Ascending aorta (tissue), 2 donors: ENCODE measurements around the gene RACGAP1. TPM values are rescaled to one million over a fixed set of nuclear protein-coding genes. Genes with fewer than 3 reads are reported as not detected.

Source experiments
- DNase-seq, 2 donors: peaks; one replicate each; pipeline ENCODE4 v3.0.0-alpha.2; 2019; ENCODE audit warnings: low spot score in 2 of 2
- H3K27ac ChIP-seq, 2 donors: fragments of 200-600 bp; sonication (generic); one replicate each; pipeline ENCODE4 v1.5.1; 2016 to 2017; ENCODE audit warnings: mild to moderate bottlenecking in 1 of 2
- H3K27me3 ChIP-seq: fragments of 200-600 bp; sonication (generic); one replicate; pipeline ENCODE4 v1.5.1; 2017
- H3K36me3 ChIP-seq, 2 donors: fragments of 200-600 bp; sonication (generic); one replicate each; pipeline ENCODE4 v1.5.1; 2016
- H3K4me1 ChIP-seq, 2 donors: fragments of 200-600 bp; sonication (generic); one replicate each; pipeline ENCODE4 v1.5.1; 2016 to 2017; ENCODE audit warnings: mild to moderate bottlenecking in 1 of 2
- H3K4me3 ChIP-seq, 2 donors: fragments of 200-600 bp; sonication (generic); one replicate each; pipeline ENCODE4 v1.5.1; 2016 to 2017; ENCODE audit warnings: mild to moderate bottlenecking in 1 of 2
- H3K9me3 ChIP-seq, 2 donors: fragments of 200-600 bp; sonication (generic); one replicate each; pipeline ENCODE4 v1.5.1; 2016
- intact Hi-C: fragments of 100-400 bp; cut with DNase I; formaldehyde crosslinking; loops from one replicate; pipeline ENCODE4 v1.15.1; 2023
- total RNA-seq: library from RNA; depleted of rRNA; stranded (reverse); fragments of >200 nt; gene quantifications from one replicate; pipeline ENCODE4 v1.1.0, GENCODE V29; 2016
- TF ChIP-seq, protein P1 (sequence below), 3 experiments: fragments of 200-600 bp in 2 of 3; fragments of 450-650 bp in 1 of 3; sonication (generic) in 2 of 3; IDR thresholded peaks; one replicate each; pipeline ENCODE4 v1.5.1; 2016 to 2019; ENCODE audit warnings: antibody characterized with exemption in 3 of 3, mild to moderate bottlenecking in 1 of 3, moderate library complexity in 1 of 3

RACGAP1 gene
- total RNA-seq, 1 donor from 2014 or later, result 5.1 TPM

DNA sequence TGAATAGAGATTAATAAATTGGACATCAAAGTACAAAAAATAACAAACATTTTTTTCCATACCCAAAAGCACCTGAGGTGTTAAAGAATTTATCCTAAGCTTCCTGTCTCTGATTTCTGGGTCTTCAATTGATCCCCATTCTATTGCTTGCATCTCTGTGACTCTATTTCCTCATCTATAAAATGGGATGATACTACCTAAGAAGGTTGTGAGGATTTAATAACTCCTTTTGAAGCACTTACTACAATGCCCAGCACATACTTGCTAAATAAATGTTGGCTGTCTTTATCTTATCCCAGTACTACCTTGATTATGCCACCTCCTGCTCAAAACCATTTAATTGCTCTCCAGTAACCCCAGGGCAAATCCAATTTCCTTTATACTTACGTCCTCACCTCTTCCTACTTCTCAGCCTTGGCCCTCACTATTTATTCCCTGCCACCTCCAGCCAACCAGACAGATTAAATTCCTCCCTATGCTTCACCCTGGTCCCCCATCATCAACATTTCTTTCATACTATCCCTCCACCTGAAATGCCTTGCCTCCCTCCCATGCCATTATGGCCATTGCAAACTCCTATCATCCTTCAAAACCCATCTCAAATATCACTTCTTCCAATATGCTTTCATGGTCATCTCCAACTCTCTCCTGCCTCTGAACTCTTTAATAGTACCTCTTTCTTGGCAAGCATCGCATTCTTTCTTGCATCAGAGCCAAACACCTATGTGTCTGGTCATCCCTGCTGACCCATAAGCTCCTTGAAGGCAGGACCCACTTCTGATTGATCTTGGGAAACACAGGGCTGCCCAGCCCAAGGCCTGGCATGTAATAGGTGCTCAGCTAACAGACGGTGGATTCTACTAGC is 24.2 kb upstream of the RACGAP1 start:
- H3K27me3 ChIP-seq, result no peaks in the 10 kb centered on the region
- peaks cover 0 to 3% of the 10 kb centered on the region in 2 donors for H3K4me1 ChIP-seq
- H3K27ac ChIP-seq, result no peak overlapping the region

DNA sequence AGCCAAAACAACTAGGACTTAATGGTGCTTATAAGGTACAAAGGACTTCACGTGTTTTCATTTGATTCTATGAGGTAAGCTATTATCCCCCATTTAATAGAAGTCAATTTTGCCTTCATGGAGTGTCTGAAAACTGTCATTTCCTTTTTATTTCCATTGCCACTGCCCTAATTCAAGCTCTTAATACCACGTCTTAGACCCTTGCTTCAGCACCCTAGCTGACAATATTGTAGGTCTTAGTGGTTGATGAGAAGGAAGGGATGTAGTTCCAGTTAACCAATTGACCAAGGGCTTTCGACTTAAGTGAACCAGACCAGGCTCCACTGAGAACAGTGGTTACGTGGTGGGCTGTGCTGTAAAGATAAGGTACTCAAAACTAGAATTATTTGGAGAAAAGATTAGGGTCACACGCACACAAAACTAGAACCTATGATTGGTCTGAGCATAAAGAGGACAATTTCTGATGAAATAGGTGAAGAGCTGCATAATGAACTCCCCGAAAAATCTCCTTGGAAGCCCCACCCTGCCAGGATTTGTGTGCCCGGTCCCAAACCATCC is 22.5 kb upstream of the RACGAP1 start:
- Histone ChIP-seq H3K36me3 (no peaks in the 10 kb centered on the region), H3K27ac (no peak overlapping the region), H3K4me3 (no peak overlapping the region), H3K9me3 (no peaks in the 10 kb centered on the region), H3K27me3 (no peaks in the 10 kb centered on the region), H3K4me1 (peaks cover 0 to 3% of the 10 kb centered on the region in 2 donors)
- intact Hi-C loops, result no loop called here
- no peak for DNase-seq
- TF ChIP-seq, protein P1, sequence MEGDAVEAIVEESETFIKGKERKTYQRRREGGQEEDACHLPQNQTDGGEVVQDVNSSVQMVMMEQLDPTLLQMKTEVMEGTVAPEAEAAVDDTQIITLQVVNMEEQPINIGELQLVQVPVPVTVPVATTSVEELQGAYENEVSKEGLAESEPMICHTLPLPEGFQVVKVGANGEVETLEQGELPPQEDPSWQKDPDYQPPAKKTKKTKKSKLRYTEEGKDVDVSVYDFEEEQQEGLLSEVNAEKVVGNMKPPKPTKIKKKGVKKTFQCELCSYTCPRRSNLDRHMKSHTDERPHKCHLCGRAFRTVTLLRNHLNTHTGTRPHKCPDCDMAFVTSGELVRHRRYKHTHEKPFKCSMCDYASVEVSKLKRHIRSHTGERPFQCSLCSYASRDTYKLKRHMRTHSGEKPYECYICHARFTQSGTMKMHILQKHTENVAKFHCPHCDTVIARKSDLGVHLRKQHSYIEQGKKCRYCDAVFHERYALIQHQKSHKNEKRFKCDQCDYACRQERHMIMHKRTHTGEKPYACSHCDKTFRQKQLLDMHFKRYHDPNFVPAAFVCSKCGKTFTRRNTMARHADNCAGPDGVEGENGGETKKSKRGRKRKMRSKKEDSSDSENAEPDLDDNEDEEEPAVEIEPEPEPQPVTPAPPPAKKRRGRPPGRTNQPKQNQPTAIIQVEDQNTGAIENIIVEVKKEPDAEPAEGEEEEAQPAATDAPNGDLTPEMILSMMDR (IDR thresholded peaks at IDR 0.05), result no peak

More for the DNA sequence above, 24.2 kb upstream of the RACGAP1 start:
- DNase-seq, result no peak
- Histone ChIP-seq H3K36me3 (no peaks in the 10 kb centered on the region), H3K9me3 (no peaks in the 10 kb centered on the region), H3K4me3 (no peak overlapping the region)
- TF ChIP-seq, protein P1 (IDR thresholded peaks at IDR 0.05), result no peak
- intact Hi-C loops, result no loop called here

DNA sequence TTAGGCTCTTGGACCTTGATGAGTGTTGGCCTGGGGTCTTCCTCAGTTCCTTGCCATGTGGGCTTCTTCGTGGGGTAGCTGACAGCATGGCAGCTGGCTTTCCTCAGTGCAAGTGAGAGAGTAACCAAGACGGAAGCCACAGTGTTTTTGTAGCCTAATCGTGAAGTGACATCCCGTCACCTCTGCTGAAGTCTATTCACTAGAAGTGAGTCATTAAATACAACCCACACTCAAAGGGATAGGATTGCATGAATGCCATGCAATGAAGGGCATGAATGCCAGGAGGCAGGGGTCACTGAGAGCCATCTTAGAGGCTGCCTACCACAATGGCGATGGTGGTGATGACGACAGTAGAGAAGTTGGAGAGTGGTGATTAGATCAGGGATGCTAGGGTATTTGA is 18.6 kb upstream of the RACGAP1 start:
- H3K27ac ChIP-seq, result no peak overlapping the region
- H3K36me3 ChIP-seq, result no peaks in the 10 kb centered on the region
- no peaks in the 10 kb centered on the region for H3K9me3 ChIP-seq
- H3K4me3 ChIP-seq, result no peak overlapping the region
- intact Hi-C loops, result no loop called here
- no peaks in the 10 kb centered on the region for H3K4me1 ChIP-seq
- H3K27me3 ChIP-seq, result no peaks in the 10 kb centered on the region
- DNase-seq, result no peak
- TF ChIP-seq, protein P1 (IDR thresholded peaks at IDR 0.05), result no peak

DNA sequence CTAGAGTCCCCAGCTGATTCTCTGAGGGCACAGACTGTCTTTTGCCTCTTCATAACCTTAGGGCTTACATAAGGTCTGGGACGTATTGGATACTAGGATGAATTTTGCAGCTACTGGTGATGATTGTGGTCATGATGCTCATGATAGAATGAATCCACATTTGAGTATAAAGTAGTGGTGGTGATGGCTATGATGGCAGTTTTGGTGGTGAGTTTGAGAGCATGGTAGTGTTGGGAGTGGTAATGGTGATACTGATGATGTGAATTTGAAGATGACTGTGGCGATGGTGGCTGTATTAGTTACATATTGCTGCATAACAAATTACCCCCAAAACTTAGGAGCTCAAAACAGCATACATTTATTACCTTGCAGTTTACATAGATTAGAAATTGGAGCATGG is 18.0 kb upstream of the RACGAP1 start:
- H3K4me3 ChIP-seq, result no peak overlapping the region
- no peaks in the 10 kb centered on the region for H3K9me3 ChIP-seq
- H3K36me3 ChIP-seq, result no peaks in the 10 kb centered on the region
- no peak for DNase-seq
- intact Hi-C loops, result no loop called here
- TF ChIP-seq, protein P1 (IDR thresholded peaks at IDR 0.05), result no peak
- H3K27ac ChIP-seq, result no peak overlapping the region
- no peaks in the 10 kb centered on the region for H3K4me1 ChIP-seq
- no peaks in the 10 kb centered on the region for H3K27me3 ChIP-seq

DNA sequence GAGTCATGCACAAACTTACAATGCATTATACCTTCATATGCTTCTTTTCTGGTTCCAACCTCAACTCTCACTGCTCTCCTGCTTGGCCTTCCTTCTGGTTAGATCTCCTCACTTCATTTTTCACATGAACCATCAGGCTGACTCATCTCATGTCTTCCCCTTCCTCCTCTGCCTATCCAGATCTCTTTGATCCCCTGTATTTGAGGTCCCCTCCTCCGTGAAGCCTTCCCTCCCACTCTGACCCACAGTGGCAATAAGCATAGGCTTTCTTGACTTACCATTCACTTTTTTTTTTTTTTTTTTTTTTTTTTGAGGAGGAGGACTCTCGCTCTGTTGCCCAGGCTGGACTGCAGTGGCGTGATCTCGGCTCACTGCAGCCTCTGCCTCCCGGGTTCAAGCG is 17.4 kb upstream of the RACGAP1 start:
- Histone ChIP-seq H3K4me3 (no peak overlapping the region), H3K27me3 (no peaks in the 10 kb centered on the region), H3K27ac (no peak overlapping the region), H3K36me3 (no peaks in the 10 kb centered on the region), H3K9me3 (no peaks in the 10 kb centered on the region), H3K4me1 (no peaks in the 10 kb centered on the region)
- DNase-seq, result no peak
- TF ChIP-seq, protein P1 (IDR thresholded peaks at IDR 0.05), result no peak
- intact Hi-C loops, result no loop called here
